B cell (primary cell): ENCODE data around the gene PCGF1. TPM values are rescaled to one million over a fixed set of nuclear protein-coding genes. Genes with fewer than 3 reads are reported as not detected.
A peak's percentile ranks its signal among the peaks of the same experiment; 100 is the strongest.

Experiments used
- ATAC-seq: fragments of 200-7000 bp; cut with Tn5 transposase; one replicate; pipeline ENCODE4 v1.10.0; 2021; ENCODE audit warnings: low read depth, mild to moderate bottlenecking, moderate number of reproducible peaks, moderate library complexity
- CTCF ChIA-PET: fragments of 350-600 bp; sonication (Branson Sonifier 250); formaldehyde crosslinking; loops from one replicate; lab custom pipeline; 2021; ENCODE audit warnings: antibody characterized with exemption, inconsistent platforms; lab: Charles Lee
- POLR2A ChIA-PET: fragments of 350-600 bp; sonication (Branson Sonifier 250); formaldehyde crosslinking; loops from one replicate; lab custom pipeline; 2021; ENCODE audit warnings: antibody characterized with exemption; lab: Charles Lee
- DNase-seq: peaks from one replicate; pipeline ENCODE4 v3.0.0; 2013
- H2AFZ ChIP-seq: 2 replicates; pipeline ENCODE4 v1.6.1; 2012; ENCODE audit warnings: mild to moderate bottlenecking, low read depth, low read length; ENCODE audit not compliant: insufficient read depth, poor library complexity, severe bottlenecking
- H3K27ac ChIP-seq, 2 donors: 1 replicate in 1 of 2; 2 replicates in 1 of 2; pipeline ENCODE4 v1.5.1; 2012 to 2013; ENCODE audit warnings: low read length in 2 of 2, mild to moderate bottlenecking in 2 of 2, moderate library complexity in 1 of 2
- H3K27me3 ChIP-seq, 4 experiments: fragments of 200-600 bp in 1 of 4; sonication (generic) in 1 of 4; replicated peaks in 1 of 4; 1 replicate in 2 of 4; 2 replicates in 2 of 4; pipeline versions ENCODE4 v1.6.1 to v1.7.0; 2013 to 2016; ENCODE audit warnings: low read length in 3 of 4, mild to moderate bottlenecking in 2 of 4, mixed read lengths in 1 of 4, moderate library complexity in 1 of 4; ENCODE audit not compliant: insufficient read depth in 4 of 4, control insufficient read depth in 3 of 4; ENCODE audit errors: control extremely low read depth in 1 of 4
- H3K36me3 ChIP-seq, 2 experiments: replicated peaks in 1 of 2; 1 replicate in 1 of 2; 2 replicates in 1 of 2; pipeline versions ENCODE4 v1.6.1 to v1.7.1; 2013; ENCODE audit warnings: low read length in 1 of 2; ENCODE audit not compliant: insufficient read depth in 2 of 2, control insufficient read depth in 1 of 2; ENCODE audit errors: control extremely low read depth in 1 of 2, extremely low read depth in 1 of 2
- H3K4me1 ChIP-seq, 2 donors: fragments of 200-600 bp in 1 of 2; sonication (generic) in 1 of 2; 1 replicate in 1 of 2; 2 replicates in 1 of 2; pipeline versions ENCODE4 v1.5.1 to v1.6.1; 2013 to 2017; ENCODE audit warnings: low read length in 2 of 2; ENCODE audit not compliant: control insufficient read depth in 2 of 2, insufficient read depth in 2 of 2
- H3K4me2 ChIP-seq: replicated peaks from 2 replicates; pipeline ENCODE3; 2012; ENCODE audit warnings: mild to moderate bottlenecking, low read depth, low read length; ENCODE audit not compliant: poor library complexity, severe bottlenecking
- H3K4me3 ChIP-seq, 5 experiments: fragments of 200-600 bp in 1 of 5; sonication (generic) in 1 of 5; 1 replicate in 3 of 5; 2 replicates in 2 of 5; pipeline versions ENCODE4 v1.5.1 to v1.7.0; 2011 to 2016; ENCODE audit warnings: low read length in 4 of 5, mild to moderate bottlenecking in 4 of 5, low read depth in 2 of 5, control low read depth in 1 of 5, moderate library complexity in 1 of 5; ENCODE audit not compliant: insufficient read depth in 1 of 5; ENCODE audit errors: control extremely low read depth in 1 of 5, extremely low read depth in 1 of 5
- H3K79me2 ChIP-seq: fragments of 200-600 bp; sonication (generic); one replicate; pipeline ENCODE4 v1.6.0; 2016; ENCODE audit warnings: low read length; ENCODE audit not compliant: control insufficient read depth, insufficient read depth
- H3K9ac ChIP-seq: fragments of 200-600 bp; sonication (generic); 2 replicates; pipeline ENCODE4 v1.6.1; 2017; ENCODE audit warnings: mild to moderate bottlenecking, low read length, moderate library complexity
- H3K9me3 ChIP-seq, 3 donors: one replicate each; pipeline versions ENCODE4 v1.6.1 to v1.7.1; 2013; ENCODE audit warnings: low read length in 2 of 3; ENCODE audit not compliant: control insufficient read depth in 2 of 3, insufficient read depth in 1 of 3; ENCODE audit errors: control extremely low read depth in 1 of 3
- H4K20me1 ChIP-seq: 2 replicates; pipeline ENCODE4 v1.6.0; 2012; ENCODE audit warnings: mild to moderate bottlenecking, low read length; ENCODE audit not compliant: insufficient read depth, control insufficient read depth, poor library complexity, severe bottlenecking
- H3K27ac Mint-ChIP-seq: one replicate; pipeline ENCODE4 v1.8.0; 2021; ENCODE audit warnings: mixed read lengths
- H3K27me3 Mint-ChIP-seq: one replicate; pipeline ENCODE4 v1.8.0; 2021; ENCODE audit warnings: mixed read lengths
- H3K4me1 Mint-ChIP-seq: one replicate; pipeline ENCODE4 v1.8.0; 2021; ENCODE audit warnings: mixed read lengths
- H3K4me3 Mint-ChIP-seq: one replicate; pipeline ENCODE4 v1.8.0; 2021; ENCODE audit warnings: mixed read lengths
- H3K9me3 Mint-ChIP-seq: one replicate; pipeline ENCODE4 v1.8.0; 2022; ENCODE audit warnings: mixed read lengths; ENCODE audit not compliant: insufficient read depth
- CTCF ChIP-seq: fragments of 200-600 bp; IDR thresholded peaks from one replicate; pipeline ENCODE4 v1.8.0; 2022; ENCODE audit warnings: antibody characterized with exemption, mild to moderate bottlenecking
- EZH2 ChIP-seq: IDR thresholded peaks from 2 replicates; pipeline ENCODE4 v1.6.1; 2012; ENCODE audit warnings: borderline replicate concordance, low read depth, mild to moderate bottlenecking, moderate library complexity, low read length; ENCODE audit not compliant: insufficient read depth, poor library complexity, severe bottlenecking
- WGBS: methylation state at CpG from one replicate; pipeline ENCODE4 v1.1.5; 2013; ENCODE audit warnings: missing lambda C conversion rate; ENCODE audit not compliant: insufficient coverage; 5-methylcytosine and 5-hydroxymethylcytosine counted together
- intact Hi-C: fragments of 100-400 bp; cut with micrococcal nuclease; formaldehyde crosslinking; loops from one replicate; pipeline ENCODE4 v1.10.0; 2022
- polyA plus RNA-seq: library from polyadenylated mRNA; depleted of rRNA; stranded (reverse); fragments of >200 nt; gene quantifications from 2 replicates; pipeline ENCODE4 v1.2.3, GENCODE V29; 2012
- total RNA-seq, 2 donors: library from RNA; stranded (reverse); fragments of 120-200 nt in 1 of 2; gene quantifications; 1 replicate in 1 of 2; 2 replicates in 1 of 2; pipeline versions ENCODE4 v1.2.3 to v1.2.4, GENCODE V29; 2013 to 2022

Gene PCGF1
- total and polyA plus RNA-seq, 2 donors (not counting 1 experiment from before 2014, with no cell fraction given), result 21.9 to 40.1 TPM

GRCh38 chr2:74474481-74474880 is 33.0 kb downstream of the PCGF1 start:
- H3K9ac ChIP-seq, result no peak overlapping the region
- H3K4me1 ChIP-seq, result peaks cover 16 to 22% of the 10 kb centered on the region in 2 donors
- intact Hi-C loops, result no loop called here
- H2AFZ ChIP-seq, result no peak overlapping the region
- ATAC-seq, result no peak
- no peak overlapping the region for H3K27ac Mint-ChIP-seq
- POLR2A ChIA-PET, result interaction anchor here (0.7 to 4.1 kb wide), 3 partner anchors 7 to 44 kb away, joined by 3 to 63 read pairs (median 36); partner anchors contain the start of genes CCDC142, TTC31 and WBP1
- WGBS, result 97% methylated on average over 6 of the region's 6 CpGs
- H4K20me1 ChIP-seq, result no peaks in the 10 kb centered on the region
- peaks cover 0 to 5% (median 0%) of the 10 kb centered on the region in 3 donors for H3K9me3 ChIP-seq
- TF ChIP-seq CTCF, result no peak
- TF ChIP-seq EZH2, result no peak
- CTCF ChIA-PET, result interaction anchor here (0.7 to 1.9 kb wide), 4 partner anchors 8 to 113 kb away, joined by 3 to 7 read pairs (median 5); partner anchors contain the start of genes CCDC142, PCGF1 and TTC31
- no peak overlapping the region for H3K27ac ChIP-seq
- no peaks in the 10 kb centered on the region for H3K9me3 Mint-ChIP-seq
- H3K27me3 ChIP-seq, result no peaks in the 10 kb centered on the region
- H3K4me2 ChIP-seq, result no peak overlapping the region
- H3K27me3 Mint-ChIP-seq, result no peaks in the 10 kb centered on the region
- peaks cover 0 to 23% of the 10 kb centered on the region in 2 experiments for H3K36me3 ChIP-seq
- H3K4me3 ChIP-seq, result no peak overlapping the region
- peaks cover 22% of the 10 kb centered on the region for H3K4me1 Mint-ChIP-seq
- H3K79me2 ChIP-seq, result peaks cover 17% of the 10 kb centered on the region
- no peak overlapping the region for H3K4me3 Mint-ChIP-seq
- no peak for DNase-seq

- ChIA-PET CTCF (interaction anchor here (0.6 to 1.6 kb wide), 8 partner anchors 9 to 137 kb away, joined by 3 to 11 read pairs (median 4); partner anchors contain the start of genes CCDC142, INO80B, TTC31 and WBP1), POLR2A (interaction anchor here (0.6 to 4.1 kb wide), 9 partner anchors 9 to 352 kb away, joined by 3 to 63 read pairs (median 5); partner anchors contain the start of genes AUP1, CCDC142, HTRA2 and INO80B)
- peak overlapping the region; percentile 94 for H2AFZ ChIP-seq
- no peaks in the 10 kb centered on the region for H4K20me1 ChIP-seq
- peak overlapping the region; percentile 99 for H3K4me3 Mint-ChIP-seq
- peak overlapping the region; percentile 69 for H3K9ac ChIP-seq
- peaks cover 0 to 23% of the 10 kb centered on the region in 2 experiments for H3K36me3 ChIP-seq
- no peak for TF ChIP-seq CTCF
- TF ChIP-seq EZH2, result no peak
- ATAC-seq (no peak), DNase-seq (no peak)
- H3K9me3 Mint-ChIP-seq, result no peaks in the 10 kb centered on the region
- WGBS, result 16% methylated on average over 6 of the region's 7 CpGs
- peak overlapping the region; percentile 85 for H3K4me2 ChIP-seq
- intact Hi-C loops, result loop anchor here (1.0 kb wide), 3 partner anchors 10 to 56 kb away; partner anchors contain the start of genes AUP1, HTRA2, TTC31 and WBP1
- H3K27ac ChIP-seq, result peak overlapping the region; percentile 69 to 94
- peaks cover 0 to 5% (median 0%) of the 10 kb centered on the region in 3 donors for H3K9me3 ChIP-seq
- H3K79me2 ChIP-seq, result peaks cover 11% of the 10 kb centered on the region
- peaks cover 20% of the 10 kb centered on the region for H3K4me1 Mint-ChIP-seq
- peaks cover 16 to 22% of the 10 kb centered on the region in 2 donors for H3K4me1 ChIP-seq
- peak overlapping the region; percentile 99 for H3K27ac Mint-ChIP-seq
- H3K27me3 ChIP-seq, result no peaks in the 10 kb centered on the region
- H3K27me3 Mint-ChIP-seq, result no peaks in the 10 kb centered on the region
- H3K4me3 ChIP-seq, result peak overlapping the region; percentile 65 to 89 (median 67)
These were observed 34.6 kb downstream of the PCGF1 start for GRCh38 chr2:74472945-74473258.
